NCI-H524 treated with DMSO at 0.1 percent for 48 hours (cell line): ENCODE measurements around the gene AKAP10.
A peak's percentile ranks its signal among the peaks of the same experiment; 100 is the strongest.
"Not testable (repeated sequence)": the region's sequence is repeated elsewhere in the genome, so short reads cannot be mapped to it uniquely, and the experiment has no call there.

Experiments used
- DNase-seq: peaks from one replicate; lab custom pipeline; 2025; lab: John Stamatoyannopoulos, UW

AKAP10 gene

DNA sequence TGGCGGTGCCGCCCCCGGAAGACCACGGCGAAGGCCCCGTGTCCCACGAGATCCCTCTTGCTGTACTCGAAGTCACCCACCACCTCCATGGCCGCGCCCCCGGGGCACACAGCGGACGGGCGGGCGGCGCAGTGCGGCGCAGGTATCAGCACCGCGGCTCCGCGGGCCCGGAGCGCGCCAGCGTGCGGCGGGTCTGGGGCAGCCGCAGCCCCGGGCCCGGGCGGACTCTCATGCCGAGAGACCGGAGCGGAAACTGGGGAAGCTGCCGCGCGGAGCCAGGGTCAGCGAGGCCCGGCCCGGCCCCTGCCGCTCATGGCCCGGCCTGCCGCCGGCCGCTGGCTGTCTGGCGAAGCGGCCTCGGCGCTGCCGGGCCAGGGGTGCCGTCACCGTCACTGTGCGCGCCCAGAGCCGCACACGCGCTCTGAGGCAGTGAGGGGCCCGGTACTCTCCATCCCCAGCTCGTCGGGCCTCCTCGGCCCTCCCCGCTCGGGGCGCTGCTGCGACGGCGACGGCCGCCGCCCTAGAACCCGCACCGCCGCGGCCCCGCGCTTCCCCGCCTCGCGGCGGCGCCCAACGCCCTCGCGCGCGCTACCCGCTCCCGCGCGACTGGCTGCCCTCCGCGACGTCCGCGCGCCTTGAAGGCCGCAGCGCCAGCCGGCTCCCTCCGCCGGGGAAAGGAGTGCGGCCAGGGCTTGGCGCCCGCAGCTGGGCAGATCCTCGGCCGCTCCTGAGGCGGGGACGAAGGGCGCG lies 110.1 kb downstream of the AKAP10 start, which contains the start of gene ULK2:
ULK2 (minus strand) TSS at position 608 of the 750 bp plus-strand sequence; CDS start at position 89, 519 bp downstream.
- DNase-seq, result no peak

GRCh38 chr17:19867079-19867328 lies 110.6 kb downstream of the AKAP10 start:
- DNase-seq, result peak; percentile 48

DNA sequence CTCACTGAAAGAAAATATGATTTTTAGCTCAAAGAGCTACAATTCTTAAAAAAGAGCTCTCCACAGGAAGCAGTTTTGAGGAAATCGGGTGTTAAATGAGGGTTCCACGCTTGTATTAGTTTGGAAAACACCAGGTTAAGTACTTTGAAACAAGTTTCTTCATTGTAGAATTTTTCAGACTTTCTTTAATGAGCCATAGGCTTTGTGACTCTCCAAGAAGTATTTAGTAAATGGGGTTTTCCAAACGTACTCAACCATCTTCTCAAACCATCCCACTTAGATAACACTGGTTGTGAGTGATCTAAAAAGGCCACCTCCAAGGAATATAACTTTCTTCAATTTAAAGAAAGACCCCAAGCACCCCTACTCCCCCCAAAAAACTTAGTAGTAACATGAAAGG lies 112.6 kb downstream of the AKAP10 start:
- no peak for DNase-seq

DNA sequence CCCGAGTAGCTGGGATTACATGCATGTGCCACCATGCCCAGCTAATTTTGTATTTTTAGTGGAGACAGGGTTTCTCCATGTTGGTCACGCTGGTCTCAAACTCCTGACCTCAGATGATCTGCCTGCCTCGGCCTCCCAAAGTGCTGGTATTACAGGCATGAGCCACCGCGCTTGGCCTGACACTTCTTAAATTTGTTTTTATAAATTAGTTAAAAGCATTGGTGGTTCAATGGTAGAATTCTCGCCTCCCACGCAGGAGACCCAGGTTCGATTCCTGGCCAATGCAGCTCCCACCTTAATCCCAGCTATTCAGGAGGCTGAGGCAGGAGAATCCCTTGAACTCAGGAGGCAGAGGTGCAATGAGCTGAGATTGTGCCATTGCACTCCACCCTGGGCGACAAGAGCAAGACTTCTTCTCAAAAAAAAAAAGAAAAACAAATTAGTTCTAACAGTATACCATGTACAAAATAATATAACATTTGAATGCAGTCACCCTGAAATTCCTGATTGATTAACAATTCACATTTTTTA lies 116.9 kb downstream of the AKAP10 start:
- DNase-seq, result not testable (repeated sequence)

DNA sequence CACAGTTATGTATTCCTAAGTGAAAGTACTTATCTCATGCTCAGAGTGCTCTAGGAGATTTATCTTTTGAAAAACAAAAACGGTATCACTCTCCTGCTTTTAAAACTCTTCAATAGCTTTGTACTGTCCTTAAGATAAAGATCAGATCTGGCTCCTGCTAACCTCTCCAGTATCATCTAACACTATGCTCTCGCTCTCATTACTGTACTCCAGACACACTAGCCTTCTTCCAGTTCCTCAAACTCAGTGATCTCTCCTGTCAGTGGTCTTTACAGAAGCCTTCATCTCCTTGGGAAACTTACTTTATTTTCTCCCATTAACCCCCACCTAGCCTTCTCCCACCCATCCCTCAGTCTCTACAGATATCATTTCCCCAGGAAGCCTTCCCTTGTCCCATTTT lies 120.0 kb downstream of the AKAP10 start:
- no peak for DNase-seq
